BLaER1 treated with 17β-estradiol and CSF1 and Interleukin-3, amounts not matched to agents 10 nM and 100 nM (cell line): ENCODE results near the gene NFATC3.

Experiments
- H3K27ac ChIP-seq, 11 experiments: shearing (Covaris generic); formaldehyde crosslinking; 2 replicates each; pipeline ENCODE4 v1.8.1; 2022
- H3K27me3 ChIP-seq, 11 experiments: shearing (Covaris generic); formaldehyde crosslinking; 2 replicates each; pipeline ENCODE4 v1.8.1; 2022
- H3K36me3 ChIP-seq, 11 experiments: shearing (Covaris generic); formaldehyde crosslinking; 2 replicates each; pipeline ENCODE4 v1.8.1; 2022
- H3K4me1 ChIP-seq, 10 experiments: shearing (Covaris generic); formaldehyde crosslinking; 2 replicates each; pipeline ENCODE4 v1.8.1; 2022
- H3K4me2 ChIP-seq, 11 experiments: shearing (Covaris generic); formaldehyde crosslinking; 2 replicates each; pipeline ENCODE4 v1.8.1; 2022
- H3K4me3 ChIP-seq, 10 experiments: shearing (Covaris generic); formaldehyde crosslinking; 2 replicates each; pipeline ENCODE4 v1.8.1; 2022
- H3K9ac ChIP-seq, 11 experiments: shearing (Covaris generic); formaldehyde crosslinking; 2 replicates each; pipeline ENCODE4 v1.8.1; 2022
- H3K9me3 ChIP-seq, 11 experiments: shearing (Covaris generic); formaldehyde crosslinking; replicated peaks in 1 of 11; 2 replicates each; pipeline ENCODE4 v1.8.1; 2022
- H4K20me1 ChIP-seq, 11 experiments: shearing (Covaris generic); formaldehyde crosslinking; 2 replicates each; pipeline ENCODE4 v1.8.1; 2022
- Cebpa-rat ChIP-seq, 11 experiments: shearing (Covaris generic); IDR thresholded peaks; 2 replicates each; pipeline ENCODE4 v1.8.1; 2022

Gene NFATC3

GRCh38 chr16:68264128-68265077, 179.2 kb downstream of the NFATC3 start, which contains the start of gene SLC7A6:
TSS of gene SLC7A6 (plus strand) at chr16:68264526. CDS start at chr16:68274727, 10,201 bp downstream.
- Histone ChIP-seq H3K4me3 (peak within 1 kb of the TSS; percentile 75 to 92 (median 83)), H4K20me1 (peaks cover 18 to 53% (median 36%) of the 10 kb centered on the region in 11 experiments; a peak in 20 of 22 replicates), H3K27ac (peak within 1 kb of the TSS; percentile 85 to 97 (median 93)), H3K9me3 (no peaks in the 10 kb centered on the region), H3K9ac (peak within 1 kb of the TSS; percentile 87 to 98 (median 92)), H3K36me3 (peaks cover 24 to 46% (median 36%) of the 10 kb centered on the region in 11 experiments), H3K4me2 (peak within 1 kb of the TSS; percentile 83 to 97 (median 89)), H3K4me1 (peaks cover 35 to 82% (median 70%) of the 10 kb centered on the region in 10 experiments), H3K27me3 (no peaks in the 10 kb centered on the region)
- no peak for TF ChIP-seq Cebpa-rat (IDR thresholded peaks at IDR 0.05)

GRCh38 chr16:68265078-68265920, 180.1 kb downstream of the NFATC3 start:
- no peaks in the 10 kb centered on the region for H3K27me3 ChIP-seq
- H3K36me3 ChIP-seq: peaks cover 21 to 46% (median 36%) of the 10 kb centered on the region in 11 experiments; a peak in 21 of 22 replicates
- peak overlapping the region; percentile 75 to 92 (median 83) for H3K4me3 ChIP-seq
- H3K9ac ChIP-seq: peak overlapping the region; percentile 87 to 98 (median 92)
- peaks cover 26 to 73% (median 61%) of the 10 kb centered on the region in 10 experiments for H3K4me1 ChIP-seq
- peaks cover 11 to 57% (median 45%) of the 10 kb centered on the region in 11 experiments; a peak in 20 of 22 replicates for H4K20me1 ChIP-seq
- 0 out of 22 replicates have a peak, but pooled peaks of 1 of the 11 experiments have one; percentile 13 for TF ChIP-seq Cebpa-rat (IDR thresholded peaks at IDR 0.05)
- H3K27ac ChIP-seq: peak overlapping the region; percentile 85 to 97 (median 93)
- no peaks in the 10 kb centered on the region for H3K9me3 ChIP-seq
- peak overlapping the region; percentile 83 to 97 (median 89) for H3K4me2 ChIP-seq

GRCh38 chr16:68267612-68268405, 182.6 kb downstream of the NFATC3 start:
- no peaks in the 10 kb centered on the region for H3K27me3 ChIP-seq
- H3K4me3 ChIP-seq: no peak overlapping the region
- peaks cover 30 to 60% (median 54%) of the 10 kb centered on the region in 11 experiments for H3K36me3 ChIP-seq
- H3K9ac ChIP-seq: peak overlapping the region in 4 of 11 experiments; percentile 14 to 46 (median 44); a peak in 5 of 22 replicates
- H3K9me3 ChIP-seq: no peaks in the 10 kb centered on the region
- H3K4me1 ChIP-seq: peaks cover 25 to 55% (median 50%) of the 10 kb centered on the region in 10 experiments
- peak overlapping the region in 2 of 11 experiments; percentile 2 to 36; a peak in 2 of 22 replicates for H3K27ac ChIP-seq
- peak overlapping the region in 10 of 11 experiments; percentile 7 to 94 (median 86); a peak in 18 of 22 replicates for H3K4me2 ChIP-seq
- TF ChIP-seq Cebpa-rat (IDR thresholded peaks at IDR 0.05): no peak
- H4K20me1 ChIP-seq: peaks cover 5 to 82% (median 65%) of the 10 kb centered on the region in 11 experiments; a peak in 20 of 22 replicates

- Histone ChIP-seq H3K36me3 (peaks cover 50 to 80% (median 74%) of the 10 kb centered on the region in 11 experiments), H3K27ac (no peak overlapping the region), H3K27me3 (no peaks in the 10 kb centered on the region), H3K4me2 (no peak overlapping the region), H4K20me1 (peaks cover 12 to 100% (median 82%) of the 10 kb centered on the region in 11 experiments; a peak in 20 of 22 replicates), H3K9me3 (no peaks in the 10 kb centered on the region), H3K4me3 (no peak overlapping the region), H3K9ac (no peak overlapping the region), H3K4me1 (peaks cover 21 to 57% (median 50%) of the 10 kb centered on the region in 10 experiments)
- TF ChIP-seq Cebpa-rat (IDR thresholded peaks at IDR 0.05): no peak
Observed at GRCh38 chr16:68269793-68270192, 184.6 kb downstream of the NFATC3 start.

GRCh38 chr16:68270353-68270752, 185.2 kb downstream of the NFATC3 start:
- Histone ChIP-seq H3K9ac (no peak overlapping the region), H3K4me2 (no peak overlapping the region), H3K4me3 (no peak overlapping the region), H3K36me3 (peaks cover 53 to 86% (median 79%) of the 10 kb centered on the region in 11 experiments), H3K27me3 (no peaks in the 10 kb centered on the region), H3K27ac (no peak overlapping the region), H3K9me3 (no peaks in the 10 kb centered on the region), H4K20me1 (peaks cover 12 to 100% (median 84%) of the 10 kb centered on the region in 11 experiments; a peak in 20 of 22 replicates), H3K4me1 (peaks cover 26 to 60% (median 52%) of the 10 kb centered on the region in 10 experiments)
- no peak for TF ChIP-seq Cebpa-rat (IDR thresholded peaks at IDR 0.05)

- peaks cover 53 to 100% (median 89%) of the 10 kb centered on the region in 11 experiments for H3K36me3 ChIP-seq
- peak overlapping the region in 6 of 11 experiments; percentile 2 to 35 (median 25); a peak in 7 of 22 replicates for H3K4me2 ChIP-seq
- no peaks in the 10 kb centered on the region for H3K27me3 ChIP-seq
- H4K20me1 ChIP-seq: peaks cover 12 to 92% (median 80%) of the 10 kb centered on the region in 11 experiments; a peak in 20 of 22 replicates
- H3K27ac ChIP-seq: no peak overlapping the region
- no peak overlapping the region for H3K4me3 ChIP-seq
- H3K9me3 ChIP-seq: no peaks in the 10 kb centered on the region; a peak in 1 of 22 replicates
- peaks cover 20 to 46% (median 38%) of the 10 kb centered on the region in 10 experiments; a peak in 19 of 20 replicates for H3K4me1 ChIP-seq
- no peak for TF ChIP-seq Cebpa-rat (IDR thresholded peaks at IDR 0.05)
- H3K9ac ChIP-seq: peak overlapping the region in 1 of 11 experiments; percentile 29; a peak in 1 of 22 replicates
Observed at GRCh38 chr16:68272507-68273209, 187.5 kb downstream of the NFATC3 start.

- Histone ChIP-seq H3K9ac (no peak overlapping the region; a peak in 1 of 22 replicates), H3K9me3 (no peaks in the 10 kb centered on the region; a peak in 2 of 22 replicates), H3K27ac (no peak overlapping the region), H4K20me1 (peaks cover 12 to 84% (median 72%) of the 10 kb centered on the region in 11 experiments; a peak in 20 of 22 replicates), H3K4me3 (no peak overlapping the region), H3K36me3 (peaks cover 48 to 99% (median 89%) of the 10 kb centered on the region in 11 experiments), H3K4me1 (peaks cover 15 to 38% (median 30%) of the 10 kb centered on the region in 10 experiments; a peak in 18 of 20 replicates), H3K27me3 (no peaks in the 10 kb centered on the region), H3K4me2 (no peak overlapping the region)
- TF ChIP-seq Cebpa-rat (IDR thresholded peaks at IDR 0.05): peak in 2 of 11 experiments; percentile 20 to 49; a peak in 2 of 22 replicates
Observed at GRCh38 chr16:68273459-68273858, 188.3 kb downstream of the NFATC3 start.
